ENCODE measurements around the gene KRT37. TPM values are rescaled to one million over a fixed set of nuclear protein-coding genes. Genes with fewer than 3 reads are reported as not detected.
"Not testable (repeated sequence)": the region's sequence is repeated elsewhere in the genome, so short reads cannot be mapped to it uniquely, and the experiment has no call there.

The KRT37 gene
- total RNA-seq, 4 donors from 2014 or later: 0.53 to 7.1 TPM; not detected in 2

DNA sequence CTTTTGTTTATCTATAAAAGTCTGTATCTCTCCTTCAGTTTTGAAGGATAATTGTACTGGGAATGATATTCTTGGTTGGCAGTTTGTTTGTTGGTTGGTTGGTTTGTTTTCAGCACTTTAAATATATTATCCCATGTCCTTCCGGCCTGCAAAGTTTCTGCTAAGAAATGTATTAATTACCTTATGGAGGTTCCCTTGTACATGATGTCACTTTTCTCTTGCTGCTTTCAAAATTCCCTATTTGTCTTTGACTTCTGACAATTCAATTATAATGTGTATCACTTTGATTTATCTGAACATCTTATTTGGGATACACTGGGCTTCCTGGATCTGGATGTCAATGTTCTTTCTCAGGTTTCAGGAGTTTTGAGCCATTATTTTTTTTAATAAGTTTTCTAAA is 38.2 kb downstream of the KRT37 start:
- WGBS: 90% methylated on average over 1 of the region's 1 CpG
- TF ChIP-seq POLR2A (IDR thresholded peaks at IDR 0.05) (no peak), POLR2AphosphoS5 (IDR thresholded peaks at IDR 0.05) (no peak), EP300 (IDR thresholded peaks at IDR 0.05) (no peak)
- TF ChIP-seq, protein P1, sequence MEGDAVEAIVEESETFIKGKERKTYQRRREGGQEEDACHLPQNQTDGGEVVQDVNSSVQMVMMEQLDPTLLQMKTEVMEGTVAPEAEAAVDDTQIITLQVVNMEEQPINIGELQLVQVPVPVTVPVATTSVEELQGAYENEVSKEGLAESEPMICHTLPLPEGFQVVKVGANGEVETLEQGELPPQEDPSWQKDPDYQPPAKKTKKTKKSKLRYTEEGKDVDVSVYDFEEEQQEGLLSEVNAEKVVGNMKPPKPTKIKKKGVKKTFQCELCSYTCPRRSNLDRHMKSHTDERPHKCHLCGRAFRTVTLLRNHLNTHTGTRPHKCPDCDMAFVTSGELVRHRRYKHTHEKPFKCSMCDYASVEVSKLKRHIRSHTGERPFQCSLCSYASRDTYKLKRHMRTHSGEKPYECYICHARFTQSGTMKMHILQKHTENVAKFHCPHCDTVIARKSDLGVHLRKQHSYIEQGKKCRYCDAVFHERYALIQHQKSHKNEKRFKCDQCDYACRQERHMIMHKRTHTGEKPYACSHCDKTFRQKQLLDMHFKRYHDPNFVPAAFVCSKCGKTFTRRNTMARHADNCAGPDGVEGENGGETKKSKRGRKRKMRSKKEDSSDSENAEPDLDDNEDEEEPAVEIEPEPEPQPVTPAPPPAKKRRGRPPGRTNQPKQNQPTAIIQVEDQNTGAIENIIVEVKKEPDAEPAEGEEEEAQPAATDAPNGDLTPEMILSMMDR (IDR thresholded peaks at IDR 0.05): no peak
- no peak for DNase-seq (ENCODE audit: low spot score in 2 of 2)
- no peak overlapping the region for H3K27ac ChIP-seq
- H3K4me1 ChIP-seq: no peaks in the 10 kb centered on the region
- peaks cover 5% of the 10 kb centered on the region for H3K27me3 ChIP-seq
- no peaks in the 10 kb centered on the region for H3K36me3 ChIP-seq
- no peak overlapping the region for H3K4me3 ChIP-seq
- H3K9me3 ChIP-seq: peaks cover 7% of the 10 kb centered on the region

DNA sequence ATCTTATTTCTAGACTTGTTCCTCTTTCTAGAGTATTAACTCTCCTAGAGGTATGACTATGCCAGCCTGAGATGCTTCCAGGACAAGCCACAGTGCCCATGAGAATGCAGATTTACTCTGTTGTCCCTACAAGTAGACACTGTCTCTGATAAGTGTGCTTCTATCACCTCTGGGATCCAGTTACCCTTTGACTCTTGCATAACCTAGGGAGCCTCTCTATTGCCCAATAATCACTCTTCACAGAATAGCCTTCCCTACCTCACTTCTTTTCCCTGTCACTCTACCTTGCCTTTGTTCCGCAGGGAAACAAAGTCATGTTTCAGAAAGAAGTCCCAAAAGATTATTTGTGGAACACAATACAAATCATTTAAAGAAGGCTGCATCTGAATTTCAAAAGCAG is 40.7 kb downstream of the KRT37 start:
- Histone ChIP-seq H3K4me1 (no peaks in the 10 kb centered on the region), H3K27me3 (peaks cover 4% of the 10 kb centered on the region), H3K27ac (no peak overlapping the region), H3K36me3 (no peaks in the 10 kb centered on the region), H3K9me3 (peaks cover 7% of the 10 kb centered on the region), H3K4me3 (no peak overlapping the region)
- no peak for DNase-seq (ENCODE audit: low spot score in 2 of 2)
- TF ChIP-seq, protein P1 (IDR thresholded peaks at IDR 0.05): no peak
- TF ChIP-seq POLR2A (IDR thresholded peaks at IDR 0.05) (no peak), POLR2AphosphoS5 (IDR thresholded peaks at IDR 0.05) (no peak), EP300 (IDR thresholded peaks at IDR 0.05) (no peak)
- 96% methylated on average over 1 of the region's 1 CpG for WGBS

DNA sequence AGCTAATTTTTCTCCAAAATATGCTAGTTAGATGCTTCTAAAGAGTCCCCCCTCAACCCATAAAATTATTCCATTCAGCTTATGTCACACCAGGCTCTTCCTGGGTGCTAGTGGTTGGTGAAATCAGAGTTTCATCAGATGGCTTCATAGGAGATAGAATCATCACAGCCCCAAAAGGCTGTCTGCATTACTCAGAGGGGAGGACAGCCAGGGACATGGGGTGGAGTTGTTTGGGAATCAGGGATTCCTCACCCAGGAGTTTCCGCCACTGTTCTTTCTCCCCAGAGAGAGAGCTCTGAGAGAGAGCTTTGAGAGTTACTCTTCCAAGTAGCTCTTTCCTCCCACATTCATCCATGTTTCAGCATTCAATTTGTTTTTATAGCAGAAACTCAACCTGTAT is 42.0 kb downstream of the KRT37 start:
- DNase-seq (ENCODE audit: low spot score in 2 of 2): no peak
- Histone ChIP-seq H3K27ac (no peak overlapping the region), H3K9me3 (peaks cover 7% of the 10 kb centered on the region), H3K27me3 (peaks cover 4% of the 10 kb centered on the region), H3K4me1 (no peaks in the 10 kb centered on the region), H3K36me3 (no peaks in the 10 kb centered on the region), H3K4me3 (no peak overlapping the region)
- 94% methylated on average over 1 of the region's 1 CpG for WGBS
- TF ChIP-seq POLR2AphosphoS5 (IDR thresholded peaks at IDR 0.05): no peak
- no peak for TF ChIP-seq EP300 (IDR thresholded peaks at IDR 0.05)
- TF ChIP-seq, protein P1 (IDR thresholded peaks at IDR 0.05): no peak
- TF ChIP-seq POLR2A (IDR thresholded peaks at IDR 0.05): no peak

DNA sequence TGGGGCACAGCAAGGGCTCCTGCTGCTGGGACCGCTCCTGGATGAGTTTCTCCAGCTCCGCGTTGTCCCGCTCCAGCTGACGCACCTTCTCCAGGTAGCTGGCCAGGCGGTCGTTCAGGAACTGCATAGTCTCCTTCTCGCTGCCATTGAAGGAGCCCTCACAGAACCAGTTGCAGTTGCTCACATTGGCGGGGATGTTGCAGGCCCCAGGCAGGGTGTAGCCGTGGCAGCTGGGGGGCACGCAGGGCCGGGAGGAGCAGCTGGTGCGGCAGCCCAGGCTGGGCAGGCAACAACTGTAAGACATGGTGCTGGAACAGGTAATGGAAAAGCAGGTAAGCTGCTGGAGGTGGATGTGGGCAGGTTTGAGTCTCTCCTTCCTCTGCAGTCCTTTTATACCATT is 42.4 kb downstream of the KRT37 start, which contains the start of gene KRT34:
TSS of gene KRT34 (minus strand) at position 364 of the 400 bp plus-strand sequence. CDS start at position 304, 60 bp downstream.
- DNase-seq (ENCODE audit: low spot score in 2 of 2); H3K36me3 ChIP-seq; H3K4me1 ChIP-seq; H3K27me3 ChIP-seq; H3K4me3 ChIP-seq; H3K27ac ChIP-seq; H3K9me3 ChIP-seq: not testable (repeated sequence)
- 94% methylated on average over 12 of the region's 13 CpGs for WGBS

DNA sequence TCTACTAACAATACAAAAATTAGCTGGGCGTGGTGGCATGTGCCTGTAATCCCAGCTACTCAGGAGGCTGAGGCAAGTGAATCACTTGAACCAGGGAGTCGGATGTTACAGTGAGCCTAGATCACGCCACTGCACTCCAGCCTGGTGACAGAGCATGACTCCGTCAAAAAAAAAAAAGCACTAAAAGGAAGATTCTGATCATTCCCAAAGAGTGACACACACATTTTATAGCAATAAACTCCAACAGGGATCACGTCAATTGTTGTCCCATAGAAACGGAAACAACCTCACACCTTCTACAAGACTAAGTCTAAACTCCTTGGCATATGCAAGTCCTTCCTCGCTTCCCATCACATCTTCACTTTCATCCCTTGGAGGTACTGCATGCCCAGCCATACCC is 44.3 kb downstream of the KRT37 start:
- DNase-seq (ENCODE audit: low spot score in 2 of 2); H3K4me1 ChIP-seq: not testable (repeated sequence)

DNA sequence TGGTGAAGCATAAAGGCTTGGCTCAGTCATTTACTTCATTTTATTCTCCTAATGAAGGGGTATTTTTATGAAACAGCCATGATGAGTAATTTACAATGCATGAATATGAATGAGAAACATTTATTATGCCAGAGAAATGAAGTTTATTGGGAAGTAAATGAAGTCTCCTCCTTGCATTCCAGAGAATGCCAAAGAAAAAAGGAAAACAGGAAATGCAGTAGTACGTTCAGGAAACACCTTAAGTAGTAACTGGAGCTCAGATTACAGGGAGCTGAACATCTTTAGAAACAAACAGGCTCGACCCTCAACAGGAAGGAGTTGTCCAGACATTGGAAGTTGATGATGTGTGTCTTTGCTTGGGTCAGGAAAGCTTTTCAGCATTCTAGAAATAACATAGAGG is 46.8 kb downstream of the KRT37 start:
- DNase-seq (ENCODE audit: low spot score in 2 of 2): no peak
- Histone ChIP-seq H3K9me3 (no peaks in the 10 kb centered on the region), H3K4me3 (no peak overlapping the region), H3K27ac (no peak overlapping the region), H3K4me1 (no peaks in the 10 kb centered on the region), H3K36me3 (no peaks in the 10 kb centered on the region), H3K27me3 (peaks cover 4% of the 10 kb centered on the region)
- TF ChIP-seq POLR2A (IDR thresholded peaks at IDR 0.05) (no peak), EP300 (IDR thresholded peaks at IDR 0.05) (no peak), POLR2AphosphoS5 (IDR thresholded peaks at IDR 0.05) (no peak)
- TF ChIP-seq, protein P1 (IDR thresholded peaks at IDR 0.05): no peak
- 4% methylated on average over 2 of the region's 2 CpGs for WGBS

More for the DNA sequence above, 44.3 kb downstream of the KRT37 start:
- H3K36me3 ChIP-seq, H3K27ac ChIP-seq, H3K4me3 ChIP-seq, H3K27me3 ChIP-seq, H3K9me3 ChIP-seq: not testable (repeated sequence)
- WGBS: 93% methylated on average over 7 of the region's 7 CpGs

Other genes with a start within 250 kb of the KRT37 start
- gene KRTAP4-2, start 246.4 kb downstream of the KRT37 start, total RNA-seq: 10 to 100 TPM in 3 of 4 donors, not detected in 1; 16.1 to 86.3 (median 16.3) TPM
- 10 to 100 TPM in 2 of 4 donors, 1 to 10 TPM in 1, not detected in 1; 4.2 to 51.7 (median 16.7) TPM for gene KRTAP4-1, start 239.7 kb downstream of the KRT37 start, total RNA-seq
- 1 to 10 TPM in 1 of 4 donors, not detected in 3; 1.1 TPM for gene KRTAP9-1, start 234.7 kb downstream of the KRT37 start, total RNA-seq
- gene KRTAP9-2, start 197.9 kb downstream of the KRT37 start, total RNA-seq: 100 to 1,000 TPM in 1 of 4 donors, 10 to 100 TPM in 2, not detected in 1; 36.3 to 127 (median 60.8) TPM
- 100 to 1,000 TPM in 1 of 4 donors, 10 to 100 TPM in 2, not detected in 1; 29.0 to 178 (median 61.4) TPM for gene KRTAP9-3, start 192.1 kb downstream of the KRT37 start, total RNA-seq
- 10 to 100 TPM in 3 of 4 donors, not detected in 1; 27.1 to 89.8 (median 46.6) TPM for gene KRTAP9-8, start 186.6 kb downstream of the KRT37 start, total RNA-seq
- 100 to 1,000 TPM in 1 of 4 donors, 10 to 100 TPM in 2, not detected in 1; 18.8 to 103 (median 50.1) TPM for gene KRTAP9-4, start 174.9 kb downstream of the KRT37 start, total RNA-seq
- gene KRTAP9-9, start 169.2 kb downstream of the KRT37 start, total RNA-seq: 10 to 100 TPM in 3 of 4 donors, not detected in 1; 14.3 to 53.1 (median 23.9) TPM
- 1 to 10 TPM in 1 of 4 donors, under 1 TPM in 1, not detected in 2; 0.52 to 7.1 TPM for gene KRTAP9-6, start 159.2 kb downstream of the KRT37 start, total RNA-seq
- 10 to 100 TPM in 1 of 4 donors, 1 to 10 TPM in 1, not detected in 2; 10.0 to 20.3 TPM for gene KRTAP9-7, start 148.9 kb downstream of the KRT37 start, total RNA-seq
- 1 to 10 TPM in 2 of 4 donors, under 1 TPM in 1, not detected in 1; 0.85 to 3.4 (median 2.2) TPM for gene KRTAP29-1, start 121.7 kb downstream of the KRT37 start, total RNA-seq
- 10 to 100 TPM in 1 of 4 donors, 1 to 10 TPM in 2, not detected in 1; 2.2 to 22.0 (median 4.0) TPM for gene KRTAP16-1, start 115.3 kb downstream of the KRT37 start, total RNA-seq
- 10 to 100 TPM in 2 of 4 donors, 1 to 10 TPM in 1, not detected in 1; 8.0 to 81.5 (median 24.2) TPM for gene KRTAP17-1, start 108.9 kb downstream of the KRT37 start, total RNA-seq
- gene KRT33A, start 73.8 kb downstream of the KRT37 start, total RNA-seq: 100 to 1,000 TPM in 1 of 4 donors, 10 to 100 TPM in 1, 1 to 10 TPM in 2; 1.2 to 144 (median 8.3) TPM
- 100 to 1,000 TPM in 1 of 4 donors, 10 to 100 TPM in 2, not detected in 1; 10.7 to 194 (median 27.9) TPM for gene KRT33B, start 54.8 kb downstream of the KRT37 start, total RNA-seq
- 100 to 1,000 TPM in 1 of 4 donors, 10 to 100 TPM in 2, under 1 TPM in 1; 0.56 to 117 (median 22.2) TPM for gene KRT34, start 42.3 kb downstream of the KRT37 start, total RNA-seq
- gene KRT31, start 27.0 kb downstream of the KRT37 start, total RNA-seq: 100 to 1,000 TPM in 1 of 4 donors, 10 to 100 TPM in 3; 38.5 to 618 (median 84.8) TPM
- gene KRT38, start 16.4 kb upstream of the KRT37 start, total RNA-seq: 10 to 100 TPM in 1 of 4 donors, 1 to 10 TPM in 2, not detected in 1; 1.6 to 21.6 (median 3.9) TPM
- 10 to 100 TPM in 3 of 4 donors, under 1 TPM in 1; 0.40 to 71.2 (median 14.8) TPM for gene KRT32, start 42.8 kb upstream of the KRT37 start, total RNA-seq
- 100 to 1,000 TPM in 1 of 4 donors, 10 to 100 TPM in 2, 1 to 10 TPM in 1; 2.5 to 156 (median 38.8) TPM for gene KRT35, start 56.6 kb upstream of the KRT37 start, total RNA-seq
- 1 to 10 TPM in 2 of 4 donors, under 1 TPM in 1, not detected in 1; 0.79 to 3.9 (median 1.2) TPM for gene KRT36, start 65.3 kb upstream of the KRT37 start, total RNA-seq
- under 1 TPM in 1 of 4 donors, not detected in 3; 0.51 TPM for gene KRT13, start 81.0 kb upstream of the KRT37 start, total RNA-seq
- gene KRT15, start 94.3 kb upstream of the KRT37 start, total RNA-seq: 1,000 to 10,000 TPM in 3 of 4 donors, 100 to 1,000 TPM in 1; 690 to 2,507 (median 1,431) TPM
- 100 to 1,000 TPM; 180 to 307 (median 215) TPM for gene KRT19, start 103.7 kb upstream of the KRT37 start, total RNA-seq
- 1 to 10 TPM in 1 of 4 donors, under 1 TPM in 3; 0.68 to 1.6 (median 0.82) TPM for gene KRT9, start 147.5 kb upstream of the KRT37 start, total RNA-seq
- gene KRT14, start 162.3 kb upstream of the KRT37 start, total RNA-seq: over 10,000 TPM in 2 of 4 donors, 1,000 to 10,000 TPM in 2; 7,400 to 12,534 (median 10,685) TPM
- 100 to 1,000 TPM in 3 of 4 donors, 10 to 100 TPM in 1; 65.7 to 772 (median 341) TPM for gene KRT16, start 188.2 kb upstream of the KRT37 start, total RNA-seq
- 1,000 to 10,000 TPM in 2 of 4 donors, 100 to 1,000 TPM in 2; 434 to 2,751 (median 1,314) TPM for gene KRT17, start 200.0 kb upstream of the KRT37 start, total RNA-seq